Glomerular endothelial cell (primary cell): Measurements from ENCODE around the gene SLC15A1. TPM values are rescaled to one million over a fixed set of nuclear protein-coding genes. Genes with fewer than 3 reads are reported as not detected.

Experiments
- DNase-seq: peaks from one replicate; pipeline ENCODE4 v3.0.0-alpha.2; 2011; ENCODE audit warnings: low read depth, low spot score; ENCODE audit errors: extremely low read depth
- total RNA-seq: library from RNA; depleted of rRNA; stranded (reverse); fragments of >200 nt; gene quantifications from 2 replicates; pipeline ENCODE4 v1.2.3, GENCODE V29; 2015

Gene SLC15A1
- total RNA-seq, result not detected in 2 replicates

GRCh38 chr13:98752467-98753290 lies at the start of gene SLC15A1:
Gene SLC15A1 (minus strand): TSS chr13:98752672. CDS start chr13:98752598, 74 bp downstream.
- DNase-seq, result no peak

- DNase-seq, result no peak
Observed at GRCh38 chr13:98801626-98802418, 49.4 kb upstream of the SLC15A1 start.

DNA sequence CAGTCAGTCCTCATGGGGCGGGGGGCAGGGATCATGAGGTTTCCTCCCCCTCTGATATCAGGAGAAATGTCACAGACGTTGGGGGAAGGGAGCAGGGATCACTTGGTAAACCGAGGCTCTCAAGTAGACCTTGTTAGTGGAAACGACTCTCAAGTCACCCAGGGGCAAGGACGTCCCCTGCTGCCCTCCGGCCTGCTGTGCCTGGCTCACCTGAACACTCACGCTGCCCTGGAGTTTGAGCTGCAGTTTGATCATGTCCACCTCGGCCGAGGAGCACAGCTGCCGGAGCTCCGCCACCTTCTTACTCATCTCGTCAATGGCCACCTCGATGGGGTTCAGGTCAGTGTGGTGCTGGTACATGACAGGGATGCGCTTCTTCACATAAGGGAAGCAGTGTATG lies 47.6 kb upstream of the SLC15A1 start:
- DNase-seq, result no peak

GRCh38 chr13:98798849-98799645 lies 46.6 kb upstream of the SLC15A1 start:
- DNase-seq, result no peak

DNA sequence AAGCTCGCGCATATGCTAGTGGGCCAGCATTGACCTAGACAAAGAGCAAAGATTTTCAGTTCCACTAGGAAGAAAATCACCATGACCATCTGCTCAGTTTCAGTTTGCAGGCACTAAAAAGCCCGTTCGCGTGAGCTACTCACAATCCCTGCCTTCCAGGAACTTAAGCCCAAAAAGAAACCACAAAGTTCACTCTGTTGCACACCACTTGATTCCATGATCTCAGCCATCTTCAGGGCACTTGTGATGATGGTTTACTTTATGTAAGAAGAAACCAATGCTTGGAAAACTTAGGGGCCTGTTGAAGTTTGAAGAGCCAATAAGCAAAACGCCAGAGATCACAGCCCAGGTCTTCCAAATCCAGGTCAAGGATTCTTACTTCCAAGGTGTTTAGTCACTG lies 45.0 kb upstream of the SLC15A1 start:
- no peak for DNase-seq

DNA sequence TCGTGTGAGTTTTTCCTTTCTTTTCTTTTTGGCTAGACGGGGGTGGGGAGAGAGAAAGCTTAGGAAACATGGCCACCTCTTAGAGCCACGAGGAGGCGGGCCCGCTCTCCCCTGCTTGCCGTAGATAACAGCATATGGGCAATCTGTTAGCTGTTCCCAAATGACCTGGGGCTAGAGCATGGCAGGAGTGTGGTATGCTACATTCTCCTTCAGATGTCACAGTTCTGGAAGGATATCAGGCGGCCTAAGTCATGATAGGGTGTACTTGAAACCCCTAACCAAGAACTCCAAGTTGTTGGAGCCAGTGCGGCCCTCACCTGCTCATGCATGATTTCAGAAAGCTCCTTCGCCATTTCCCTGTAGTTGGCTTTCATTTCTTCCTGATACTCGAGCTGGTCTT lies 44.3 kb upstream of the SLC15A1 start:
- no peak for DNase-seq

DNA sequence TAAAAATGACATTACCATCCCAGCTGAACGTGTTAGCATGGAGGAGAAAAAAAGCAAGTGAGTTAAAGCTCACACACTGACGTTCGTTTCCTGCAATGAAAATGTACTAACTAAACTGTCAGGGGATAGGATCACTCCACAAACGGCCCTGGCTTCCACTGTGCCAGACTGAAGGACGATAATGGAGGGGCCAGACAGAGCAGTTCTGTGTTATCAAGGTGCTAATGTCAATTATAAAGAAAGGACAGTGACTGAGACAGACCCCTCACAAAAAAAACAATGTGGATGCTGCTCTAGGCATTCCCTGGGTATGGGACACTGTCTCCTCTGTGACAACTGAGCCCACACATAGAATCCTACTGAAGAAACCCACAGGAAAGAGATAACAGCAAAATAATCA lies 43.7 kb upstream of the SLC15A1 start:
- DNase-seq, result no peak

DNA sequence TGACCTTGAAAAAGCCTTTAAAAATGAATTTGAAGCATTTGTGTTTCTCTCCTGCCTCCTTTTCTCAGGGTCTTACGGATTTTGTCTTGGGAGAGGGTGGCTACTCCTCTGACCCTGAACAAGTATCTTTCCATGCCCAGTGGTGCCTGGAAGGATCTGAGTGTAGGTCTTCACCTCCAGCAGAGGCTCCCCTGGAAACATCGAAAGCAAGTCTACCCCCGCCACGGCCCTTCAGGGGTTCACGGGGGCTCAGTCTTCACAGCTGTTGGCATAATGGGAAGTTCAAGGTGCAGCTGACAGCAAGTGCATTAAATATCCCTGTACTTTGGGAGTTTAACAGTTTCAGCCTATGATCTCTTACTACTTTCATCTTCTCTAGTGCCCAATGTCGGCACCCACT lies 42.7 kb upstream of the SLC15A1 start:
- no peak for DNase-seq

- DNase-seq, result no peak
Observed at GRCh38 chr13:98794498-98794897, 42.0 kb upstream of the SLC15A1 start.

DNA sequence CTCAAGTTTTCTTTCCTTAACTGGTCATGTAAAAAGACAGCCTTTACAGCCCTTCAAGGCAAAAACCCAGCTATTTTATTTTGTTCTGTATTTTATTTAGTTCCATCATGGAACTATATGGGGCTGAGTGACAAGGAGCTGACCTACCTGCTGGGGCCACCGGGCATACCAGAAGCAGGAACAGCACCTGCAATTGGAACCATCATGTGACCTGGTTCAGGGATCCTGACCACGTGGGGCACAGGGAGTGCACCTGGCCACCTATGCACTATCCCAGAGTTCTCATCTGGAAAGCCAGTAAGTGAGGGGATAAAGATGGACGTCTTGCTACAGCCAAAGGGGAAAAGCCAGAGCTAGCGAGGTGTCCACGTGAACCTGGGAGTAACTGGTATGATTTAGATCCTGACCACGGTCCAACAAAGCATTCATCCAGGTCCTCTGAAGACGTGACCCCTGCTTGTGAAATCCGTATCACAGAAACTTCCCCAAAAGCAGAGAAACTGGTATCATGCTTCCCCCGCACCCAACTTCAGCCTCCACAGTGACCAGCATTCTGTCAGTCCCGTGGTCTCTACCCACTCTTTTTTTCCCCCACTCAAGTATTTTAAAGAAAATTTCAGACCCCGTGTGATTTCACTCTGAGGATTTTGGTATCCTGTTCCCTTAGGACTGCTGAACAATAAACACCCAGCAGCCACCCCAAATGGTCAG lies 40.5 kb upstream of the SLC15A1 start:
- DNase-seq, result no peak

GRCh38 chr13:98792321-98792720 lies 39.8 kb upstream of the SLC15A1 start:
- no peak for DNase-seq

GRCh38 chr13:98791611-98792010 lies 39.1 kb upstream of the SLC15A1 start:
- no peak for DNase-seq

DNA sequence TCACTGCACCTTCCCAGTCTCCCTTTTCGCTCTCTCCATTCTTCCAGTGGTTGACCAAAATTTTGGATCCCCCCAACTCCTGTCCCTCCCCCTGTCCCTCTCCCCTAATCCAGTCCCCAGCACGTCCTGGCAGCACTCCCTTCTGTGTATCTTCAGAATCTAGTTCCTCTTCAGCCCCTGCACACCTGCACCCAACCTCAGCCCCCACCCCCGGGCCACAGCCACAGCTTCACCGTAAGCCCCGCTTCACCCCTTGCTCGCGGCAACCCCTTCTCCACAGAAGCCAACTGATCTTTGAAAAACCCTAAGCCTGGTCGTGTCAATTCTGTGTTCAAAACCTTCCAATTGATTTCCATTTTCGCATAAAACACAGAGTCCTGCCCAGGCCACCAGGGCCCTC lies 35.5 kb upstream of the SLC15A1 start:
- DNase-seq, result no peak

GRCh38 chr13:98787173-98787572 lies 34.7 kb upstream of the SLC15A1 start:
- no peak for DNase-seq

DNA sequence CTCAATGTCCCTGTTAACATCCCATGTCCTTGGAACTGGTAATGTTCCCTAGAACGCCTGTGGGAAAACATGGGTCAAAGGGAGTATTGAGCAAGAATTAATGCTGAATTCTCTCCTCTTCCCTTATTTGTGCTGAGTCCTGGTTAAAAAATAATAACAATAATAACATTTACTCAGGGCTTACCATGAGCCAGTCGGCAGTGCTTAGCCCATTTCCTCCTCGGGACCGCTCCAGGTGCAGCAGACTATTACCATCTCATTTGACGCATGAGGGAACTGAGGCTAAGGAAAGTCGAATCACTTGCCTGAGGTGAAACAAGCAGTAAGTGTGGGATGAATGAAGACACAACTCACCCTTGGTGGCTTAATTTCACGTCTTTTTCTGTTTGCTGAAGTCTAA lies 33.6 kb upstream of the SLC15A1 start:
- no peak for DNase-seq

DNA sequence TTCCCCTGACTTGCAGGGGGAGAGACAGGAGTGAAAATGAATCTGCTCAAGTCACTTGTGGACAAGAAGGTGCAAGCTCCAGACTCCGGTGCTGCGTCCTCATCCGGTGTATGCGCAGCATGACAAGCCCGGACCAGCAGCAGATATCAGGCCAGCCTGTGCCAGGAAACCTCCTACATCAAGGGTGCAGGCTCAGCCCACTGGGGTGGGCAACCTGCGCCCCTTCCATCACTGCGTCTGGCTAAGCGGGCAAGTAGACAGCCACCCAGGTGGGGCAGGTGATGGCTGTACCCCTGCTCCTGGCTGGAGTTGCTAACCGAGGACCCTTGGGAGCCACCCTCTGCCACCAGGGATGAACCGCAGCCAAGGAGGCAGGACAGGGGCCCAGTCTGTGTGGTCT lies 32.9 kb upstream of the SLC15A1 start:
- DNase-seq, result no peak

- no peak for DNase-seq
Observed at GRCh38 chr13:98784666-98785065, 32.2 kb upstream of the SLC15A1 start.

GRCh38 chr13:98783856-98784478 lies 31.5 kb upstream of the SLC15A1 start:
- DNase-seq, result no peak

DNA sequence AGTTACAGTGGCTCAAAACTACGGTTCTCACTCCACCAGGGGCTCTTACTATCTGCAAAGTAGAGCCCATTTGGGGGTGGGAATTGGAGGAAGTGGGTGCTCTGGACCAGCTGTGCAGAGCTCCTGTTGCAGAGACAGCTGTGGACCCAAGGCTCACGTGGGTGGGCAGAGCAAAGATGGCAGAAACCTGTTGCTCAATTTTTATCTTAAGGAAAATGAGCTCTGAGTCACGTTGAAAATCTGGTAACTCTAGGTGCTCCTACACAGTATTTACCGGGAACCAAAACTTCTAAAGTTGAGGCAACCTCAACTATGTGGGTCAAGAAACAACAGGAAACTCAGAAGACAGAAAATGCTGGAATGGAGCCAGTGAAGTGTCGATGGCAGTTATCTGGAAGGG lies 30.2 kb upstream of the SLC15A1 start:
- DNase-seq, result no peak

DNA sequence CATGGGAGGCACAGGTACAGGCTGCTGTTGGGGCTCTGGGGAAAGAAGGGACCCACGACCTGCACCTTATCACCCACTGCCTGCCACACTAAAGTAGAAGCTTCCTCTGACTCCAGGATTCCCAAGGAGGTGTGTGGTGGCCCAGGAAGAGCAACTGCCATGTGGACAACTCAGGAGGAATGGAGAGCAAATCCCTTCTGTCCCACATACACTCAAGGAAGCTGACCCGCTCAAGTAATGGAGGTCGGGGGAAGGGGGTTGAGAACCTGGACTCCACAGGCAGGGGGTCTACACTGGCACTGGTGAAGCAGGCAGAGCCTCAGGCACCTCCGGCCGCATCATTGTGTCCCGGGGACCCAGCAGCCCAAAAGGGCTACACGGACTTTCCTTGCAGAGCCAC lies 29.4 kb upstream of the SLC15A1 start:
- DNase-seq, result no peak
